Frontal cortex (tissue), 4 donors: ENCODE measurements around the gene GSTO2. TPM values are rescaled to one million over a fixed set of nuclear protein-coding genes. Genes with fewer than 3 reads are reported as not detected.

Source experiments
- DNase-seq, 2 donors: peaks; one replicate each; pipeline ENCODE4 v3.0.0; 2012; ENCODE audit warnings: low spot score in 2 of 2
- FAIRE-seq: peaks from 2 replicates; lab custom pipeline; 2012; peaks lifted over from hg19 to GRCh38; lab: Jason Lieb, UNC
- total RNA-seq: library from RNA; depleted of rRNA; stranded (reverse); fragments of >200 nt; gene quantifications from one replicate; pipeline ENCODE4 v1.2.3, GENCODE V29; 2014
- donor health status: control.
- donor health status: control.
- donor health status: control.

GSTO2 gene
- total RNA-seq, 1 donor from 2014 or later = 2.4 TPM

GRCh38 chr10:104276192-104276591 is 7.2 kb downstream of the GSTO2 start:
- FAIRE-seq (no peak), DNase-seq (no peak)

GRCh38 chr10:104277785-104278184 is 8.8 kb downstream of the GSTO2 start:
- DNase-seq = no peak
- no peak for FAIRE-seq

- DNase-seq (no peak), FAIRE-seq (no peak)
Measured at GRCh38 chr10:104279550-104280259, 10.7 kb downstream of the GSTO2 start.

GRCh38 chr10:104281694-104282093 is 12.7 kb downstream of the GSTO2 start:
- FAIRE-seq = no peak

GRCh38 chr10:104284846-104285245 is 15.9 kb downstream of the GSTO2 start:
- no peak for DNase-seq
- FAIRE-seq = no peak

More at GRCh38 chr10:104281694-104282093, 12.7 kb downstream of the GSTO2 start:
- no peak for DNase-seq

- DNase-seq (no peak), FAIRE-seq (no peak)
Measured at GRCh38 chr10:104286939-104287338, 18.0 kb downstream of the GSTO2 start.

GRCh38 chr10:104288355-104288754 is 19.4 kb downstream of the GSTO2 start:
- no peak for FAIRE-seq
- no peak for DNase-seq

GRCh38 chr10:104291439-104291951 is 22.5 kb downstream of the GSTO2 start:
- peak; percentile 6 for FAIRE-seq

GRCh38 chr10:104293011-104293410 is 24.0 kb downstream of the GSTO2 start:
- DNase-seq = no peak
- FAIRE-seq = no peak

More at GRCh38 chr10:104291439-104291951, 22.5 kb downstream of the GSTO2 start:
- DNase-seq = peak; percentile 67 to 87

- DNase-seq = no peak
- FAIRE-seq = no peak
Measured at GRCh38 chr10:104293781-104294321, 24.9 kb downstream of the GSTO2 start.

GRCh38 chr10:104296687-104297436 is 27.9 kb downstream of the GSTO2 start:
- DNase-seq = no peak
- no peak for FAIRE-seq

GRCh38 chr10:104297697-104298660 is 29.0 kb downstream of the GSTO2 start:
- no peak for DNase-seq
- FAIRE-seq = no peak

GRCh38 chr10:104299031-104299904 is 30.3 kb downstream of the GSTO2 start:
- no peak for FAIRE-seq

GRCh38 chr10:104300002-104300735 is 31.2 kb downstream of the GSTO2 start:
- DNase-seq (no peak), FAIRE-seq (no peak)

More at GRCh38 chr10:104299031-104299904, 30.3 kb downstream of the GSTO2 start:
- DNase-seq = no peak

- DNase-seq (no peak), FAIRE-seq (no peak)
Measured at GRCh38 chr10:104300736-104301292, 31.8 kb downstream of the GSTO2 start.

- DNase-seq (no peak), FAIRE-seq (no peak)
Measured at GRCh38 chr10:104301907-104302690, 33.1 kb downstream of the GSTO2 start.
